B cell (primary cell): Measurements from ENCODE around the gene RSPH9. TPM values are rescaled to one million over a fixed set of nuclear protein-coding genes. Genes with fewer than 3 reads are reported as not detected.

Experiments
- ATAC-seq: fragments of 200-7000 bp; cut with Tn5 transposase; one replicate; pipeline ENCODE4 v1.10.0; 2021; ENCODE audit warnings: low read depth, mild to moderate bottlenecking, moderate number of reproducible peaks, moderate library complexity
- CTCF ChIA-PET: fragments of 350-600 bp; sonication (Branson Sonifier 250); formaldehyde crosslinking; loops from one replicate; lab custom pipeline; 2021; ENCODE audit warnings: antibody characterized with exemption, inconsistent platforms; lab: Charles Lee
- POLR2A ChIA-PET: fragments of 350-600 bp; sonication (Branson Sonifier 250); formaldehyde crosslinking; loops from one replicate; lab custom pipeline; 2021; ENCODE audit warnings: antibody characterized with exemption; lab: Charles Lee
- DNase-seq: peaks from one replicate; pipeline ENCODE4 v3.0.0; 2013
- H2AFZ ChIP-seq: 2 replicates; pipeline ENCODE4 v1.6.1; 2012; ENCODE audit warnings: mild to moderate bottlenecking, low read depth, low read length; ENCODE audit not compliant: insufficient read depth, poor library complexity, severe bottlenecking
- H3K27ac ChIP-seq, 2 donors: 1 replicate in 1 of 2; 2 replicates in 1 of 2; pipeline ENCODE4 v1.5.1; 2012 to 2013; ENCODE audit warnings: low read length in 2 of 2, mild to moderate bottlenecking in 2 of 2, moderate library complexity in 1 of 2
- H3K27me3 ChIP-seq, 4 experiments: fragments of 200-600 bp in 1 of 4; sonication (generic) in 1 of 4; replicated peaks in 1 of 4; 1 replicate in 2 of 4; 2 replicates in 2 of 4; pipeline versions ENCODE4 v1.6.1 to v1.7.0; 2013 to 2016; ENCODE audit warnings: low read length in 3 of 4, mild to moderate bottlenecking in 2 of 4, mixed read lengths in 1 of 4, moderate library complexity in 1 of 4; ENCODE audit not compliant: insufficient read depth in 4 of 4, control insufficient read depth in 3 of 4; ENCODE audit errors: control extremely low read depth in 1 of 4
- H3K36me3 ChIP-seq, 2 experiments: replicated peaks in 1 of 2; 1 replicate in 1 of 2; 2 replicates in 1 of 2; pipeline versions ENCODE4 v1.6.1 to v1.7.1; 2013; ENCODE audit warnings: low read length in 1 of 2; ENCODE audit not compliant: insufficient read depth in 2 of 2, control insufficient read depth in 1 of 2; ENCODE audit errors: control extremely low read depth in 1 of 2, extremely low read depth in 1 of 2
- H3K4me1 ChIP-seq, 2 donors: fragments of 200-600 bp in 1 of 2; sonication (generic) in 1 of 2; 1 replicate in 1 of 2; 2 replicates in 1 of 2; pipeline versions ENCODE4 v1.5.1 to v1.6.1; 2013 to 2017; ENCODE audit warnings: low read length in 2 of 2; ENCODE audit not compliant: control insufficient read depth in 2 of 2, insufficient read depth in 2 of 2
- H3K4me2 ChIP-seq: replicated peaks from 2 replicates; pipeline ENCODE3; 2012; ENCODE audit warnings: mild to moderate bottlenecking, low read depth, low read length; ENCODE audit not compliant: poor library complexity, severe bottlenecking
- H3K4me3 ChIP-seq, 5 experiments: fragments of 200-600 bp in 1 of 5; sonication (generic) in 1 of 5; 1 replicate in 3 of 5; 2 replicates in 2 of 5; pipeline versions ENCODE4 v1.5.1 to v1.7.0; 2011 to 2016; ENCODE audit warnings: low read length in 4 of 5, mild to moderate bottlenecking in 4 of 5, low read depth in 2 of 5, control low read depth in 1 of 5, moderate library complexity in 1 of 5; ENCODE audit not compliant: insufficient read depth in 1 of 5; ENCODE audit errors: control extremely low read depth in 1 of 5, extremely low read depth in 1 of 5
- H3K79me2 ChIP-seq: fragments of 200-600 bp; sonication (generic); one replicate; pipeline ENCODE4 v1.6.0; 2016; ENCODE audit warnings: low read length; ENCODE audit not compliant: control insufficient read depth, insufficient read depth
- H3K9ac ChIP-seq: fragments of 200-600 bp; sonication (generic); 2 replicates; pipeline ENCODE4 v1.6.1; 2017; ENCODE audit warnings: mild to moderate bottlenecking, low read length, moderate library complexity
- H3K9me3 ChIP-seq, 3 donors: one replicate each; pipeline versions ENCODE4 v1.6.1 to v1.7.1; 2013; ENCODE audit warnings: low read length in 2 of 3; ENCODE audit not compliant: control insufficient read depth in 2 of 3, insufficient read depth in 1 of 3; ENCODE audit errors: control extremely low read depth in 1 of 3
- H4K20me1 ChIP-seq: 2 replicates; pipeline ENCODE4 v1.6.0; 2012; ENCODE audit warnings: mild to moderate bottlenecking, low read length; ENCODE audit not compliant: insufficient read depth, control insufficient read depth, poor library complexity, severe bottlenecking
- H3K27ac Mint-ChIP-seq: one replicate; pipeline ENCODE4 v1.8.0; 2021; ENCODE audit warnings: mixed read lengths
- H3K27me3 Mint-ChIP-seq: one replicate; pipeline ENCODE4 v1.8.0; 2021; ENCODE audit warnings: mixed read lengths
- H3K4me1 Mint-ChIP-seq: one replicate; pipeline ENCODE4 v1.8.0; 2021; ENCODE audit warnings: mixed read lengths
- H3K4me3 Mint-ChIP-seq: one replicate; pipeline ENCODE4 v1.8.0; 2021; ENCODE audit warnings: mixed read lengths
- H3K9me3 Mint-ChIP-seq: one replicate; pipeline ENCODE4 v1.8.0; 2022; ENCODE audit warnings: mixed read lengths; ENCODE audit not compliant: insufficient read depth
- CTCF ChIP-seq: fragments of 200-600 bp; IDR thresholded peaks from one replicate; pipeline ENCODE4 v1.8.0; 2022; ENCODE audit warnings: antibody characterized with exemption, mild to moderate bottlenecking
- EZH2 ChIP-seq: IDR thresholded peaks from 2 replicates; pipeline ENCODE4 v1.6.1; 2012; ENCODE audit warnings: borderline replicate concordance, low read depth, mild to moderate bottlenecking, moderate library complexity, low read length; ENCODE audit not compliant: insufficient read depth, poor library complexity, severe bottlenecking
- WGBS: methylation state at CpG from one replicate; pipeline ENCODE4 v1.1.5; 2013; ENCODE audit warnings: missing lambda C conversion rate; ENCODE audit not compliant: insufficient coverage; 5-methylcytosine and 5-hydroxymethylcytosine counted together
- intact Hi-C: fragments of 100-400 bp; cut with micrococcal nuclease; formaldehyde crosslinking; loops from one replicate; pipeline ENCODE4 v1.10.0; 2022
- polyA plus RNA-seq: library from polyadenylated mRNA; depleted of rRNA; stranded (reverse); fragments of >200 nt; gene quantifications from 2 replicates; pipeline ENCODE4 v1.2.3, GENCODE V29; 2012
- total RNA-seq, 2 donors: library from RNA; stranded (reverse); fragments of 120-200 nt in 1 of 2; gene quantifications; 1 replicate in 1 of 2; 2 replicates in 1 of 2; pipeline versions ENCODE4 v1.2.3 to v1.2.4, GENCODE V29; 2013 to 2022

The RSPH9 gene
- total and polyA plus RNA-seq, 2 donors (not counting 1 experiment from before 2014, with no cell fraction given), result 0.04 TPM; not detected in 1

DNA sequence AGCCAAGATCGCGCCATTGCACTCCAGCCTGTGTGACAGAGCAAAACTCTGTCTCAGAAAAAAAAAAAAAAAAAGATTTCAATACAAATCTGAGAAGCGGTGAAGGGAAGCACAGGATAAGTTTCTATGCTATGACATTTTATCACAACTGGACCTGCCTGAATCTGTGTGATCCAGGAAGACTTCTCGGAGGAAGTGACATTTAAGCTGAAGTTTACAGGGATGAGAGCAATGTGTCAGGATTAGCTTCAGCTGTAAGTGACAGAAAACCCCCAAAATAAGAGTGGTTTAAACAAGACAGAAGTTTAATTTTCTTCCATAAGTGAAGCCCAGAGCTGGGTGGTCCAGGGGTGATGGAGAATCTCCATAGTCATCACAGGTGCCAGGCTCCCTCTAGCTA is 76.2 kb downstream of the RSPH9 start:
- TF ChIP-seq EZH2 (no peak), CTCF (no peak)
- Histone ChIP-seq H3K9ac (no peak overlapping the region), H3K4me2 (no peak overlapping the region), H3K4me3 (no peak overlapping the region), H4K20me1 (no peaks in the 10 kb centered on the region), H2AFZ (no peak overlapping the region), H3K79me2 (no peaks in the 10 kb centered on the region), H3K36me3 (no peaks in the 10 kb centered on the region), H3K27ac (no peak overlapping the region), H3K4me1 (peaks cover 33 to 40% of the 10 kb centered on the region in 2 donors), H3K9me3 (peaks cover 0 to 7% (median 0%) of the 10 kb centered on the region in 3 donors), H3K27me3 (peaks cover 0 to 6% (median 2%) of the 10 kb centered on the region in 4 experiments)
- Mint-ChIP-seq H3K9me3 (no peaks in the 10 kb centered on the region), H3K4me1 (peaks cover 39% of the 10 kb centered on the region), H3K27me3 (peaks cover 9% of the 10 kb centered on the region), H3K4me3 (no peak overlapping the region), H3K27ac (no peak overlapping the region)
- WGBS, result no CpG with 5 or more reads among the region's 4 CpGs
- ChIA-PET POLR2A (interaction anchor here (0.7 kb wide), 1 partner anchor 28 kb away, joined by 4 read pairs; no protein-coding TSS in a partner anchor), CTCF (interaction anchor here (0.7 to 8.1 kb wide), 10 partner anchors 10 to 435 kb away, joined by 3 to 128 read pairs (median 5); partner anchors contain the start of genes MRPS18A and VEGFA)
- intact Hi-C loops, result loop anchor here (5.0 kb wide), 2 partner anchors 36 to 54 kb away; no protein-coding TSS in a partner anchor
- DNase-seq (no peak), ATAC-seq (no peak)

Other genes starting within 250 kb of the RSPH9 start
- gene ABCC10, start 217.5 kb upstream of the RSPH9 start, total RNA-seq, result 71.5 and 84.2 TPM in 2 replicates
- 31.4 and 39.5 TPM in 2 replicates for gene ABCC10, start 217.5 kb upstream of the RSPH9 start, polyA plus RNA-seq
- 0.58 TPM in 1 of 2 replicates, not detected in the other for gene DLK2, start 189.5 kb upstream of the RSPH9 start, total RNA-seq
- gene DLK2, start 189.5 kb upstream of the RSPH9 start, polyA plus RNA-seq, result 0.20 and 0.34 TPM in 2 replicates
- 57.1 and 59.1 TPM in 2 replicates for gene TJAP1, start 167.5 kb upstream of the RSPH9 start, total RNA-seq
- 70.7 and 79.3 TPM in 2 replicates for gene TJAP1, start 167.5 kb upstream of the RSPH9 start, polyA plus RNA-seq
- gene LRRC73, start 134.7 kb upstream of the RSPH9 start, total RNA-seq, result 0.99 and 1.2 TPM in 2 replicates
- gene LRRC73, start 134.7 kb upstream of the RSPH9 start, polyA plus RNA-seq, result 0.06 TPM in 1 of 2 replicates, not detected in the other
- gene YIPF3, start 128.1 kb upstream of the RSPH9 start, total RNA-seq, result 82.1 and 92.6 TPM in 2 replicates
- 64.3 and 107 TPM in 2 replicates for gene YIPF3, start 128.1 kb upstream of the RSPH9 start, polyA plus RNA-seq
- gene POLR1C, start 127.9 kb upstream of the RSPH9 start, total RNA-seq, result 42.0 and 43.3 TPM in 2 replicates
- 21.4 and 26.9 TPM in 2 replicates for gene POLR1C, start 127.9 kb upstream of the RSPH9 start, polyA plus RNA-seq
- gene XPO5, start 69.0 kb upstream of the RSPH9 start, total RNA-seq, result 45.7 and 48.1 TPM in 2 replicates
- 14.4 and 17.2 TPM in 2 replicates for gene XPO5, start 69.0 kb upstream of the RSPH9 start, polyA plus RNA-seq
- 24.8 and 26.4 TPM in 2 replicates for gene POLH, start 68.9 kb upstream of the RSPH9 start, total RNA-seq
- gene POLH, start 68.9 kb upstream of the RSPH9 start, polyA plus RNA-seq, result 8.9 and 14.7 TPM in 2 replicates
- gene GTPBP2, start 15.8 kb upstream of the RSPH9 start, total RNA-seq, result 103 and 122 TPM in 2 replicates
- 80.8 and 101 TPM in 2 replicates for gene GTPBP2, start 15.8 kb upstream of the RSPH9 start, polyA plus RNA-seq
- gene MAD2L1BP, start 9.2 kb upstream of the RSPH9 start, total RNA-seq, result 34.6 and 35.4 TPM in 2 replicates
- gene MAD2L1BP, start 9.2 kb upstream of the RSPH9 start, polyA plus RNA-seq, result 31.5 and 32.7 TPM in 2 replicates
- gene MRPS18A, start 42.8 kb downstream of the RSPH9 start, total RNA-seq, result 37.0 and 39.6 TPM in 2 replicates
- gene MRPS18A, start 42.8 kb downstream of the RSPH9 start, polyA plus RNA-seq, result 22.8 and 46.3 TPM in 2 replicates
- 3.9 and 4.9 TPM in 2 replicates for gene VEGFA, start 125.2 kb downstream of the RSPH9 start, total RNA-seq
- 6.4 and 7.1 TPM in 2 replicates for gene VEGFA, start 125.2 kb downstream of the RSPH9 start, polyA plus RNA-seq